H1 (cell line): ENCODE measurements around the gene TJP2. TPM values are rescaled to one million over a fixed set of nuclear protein-coding genes. Genes with fewer than 3 reads are reported as not detected.

ENCODE experiments used
- CTCF ChIA-PET: fragments of 300-600 bp; sonication (Branson Sonifier 250); formaldehyde crosslinking; loops from one replicate; lab custom pipeline; 2021; ENCODE audit not compliant: partially characterized antibody; lab: Charles Lee
- POLR2A ChIA-PET: fragments of 300-600 bp; sonication (Branson Sonifier 250); formaldehyde crosslinking; loops from one replicate; lab custom pipeline; 2021; ENCODE audit warnings: inconsistent platforms; ENCODE audit not compliant: partially characterized antibody; lab: Charles Lee
- DNase-seq, 2 experiments: peaks; one replicate each; pipeline versions ENCODE4 v3.0.0 to v3.0.0-alpha.2; 2010 to 2022; ENCODE audit warnings: low spot score in 2 of 2, low read depth in 1 of 2, mixed read lengths in 1 of 2
- FAIRE-seq: peaks from 2 replicates; lab custom pipeline; 2011; peaks lifted over from hg19 to GRCh38; lab: Jason Lieb, UNC
- H2AFZ ChIP-seq: 2 replicates; pipeline ENCODE4 v1.8.1; 2012; ENCODE audit warnings: low read length, inconsistent platforms
- H2AK5ac ChIP-seq: 2 replicates; pipeline ENCODE4 v1.6.1; 2013; ENCODE audit warnings: low read depth, low read length
- H2BK120ac ChIP-seq: replicated peaks from 2 replicates; pipeline ENCODE3; 2013; ENCODE audit warnings: low read depth, low read length, inconsistent platforms
- H2BK12ac ChIP-seq: 2 replicates; pipeline ENCODE4 v1.6.1; 2013; ENCODE audit warnings: low read depth, low read length
- H2BK15ac ChIP-seq: 2 replicates; pipeline ENCODE4 v1.6.1; 2013; ENCODE audit warnings: low read length
- H2BK20ac ChIP-seq: 2 replicates; pipeline ENCODE4 v1.6.1; 2013; ENCODE audit warnings: low read length
- H2BK5ac ChIP-seq: 2 replicates; pipeline ENCODE4 v1.6.1; 2013; ENCODE audit warnings: low read depth, low read length
- H3K14ac ChIP-seq: 2 replicates; pipeline ENCODE4 v1.6.1; 2013; ENCODE audit warnings: inconsistent platforms; ENCODE audit not compliant: insufficient read length
- H3K18ac ChIP-seq: 2 replicates; pipeline ENCODE4 v1.6.1; 2013; ENCODE audit warnings: low read length; ENCODE audit errors: extremely low read depth
- H3K23ac ChIP-seq: 2 replicates; pipeline ENCODE4 v1.6.1; 2013; ENCODE audit warnings: inconsistent platforms; ENCODE audit not compliant: insufficient read length
- H3K23me2 ChIP-seq: 2 replicates; pipeline ENCODE4 v1.6.1; 2013; ENCODE audit warnings: low read depth, low read length
- H3K27ac ChIP-seq: 2 replicates; pipeline ENCODE4 v1.6.1; 2011; ENCODE audit warnings: low read depth, low read length, inconsistent platforms
- H3K27me3 ChIP-seq, 4 experiments: replicated peaks in 1 of 4; 1 replicate in 1 of 4; 2 replicates in 3 of 4; pipeline versions ENCODE4 v1.6.1 to v1.8.1; 2011 to 2013; ENCODE audit warnings: low read length in 3 of 4, mild to moderate bottlenecking in 3 of 4, inconsistent platforms in 2 of 4, mixed read lengths in 2 of 4, moderate library complexity in 1 of 4; ENCODE audit not compliant: control insufficient read depth in 3 of 4, insufficient read depth in 3 of 4; ENCODE audit errors: extremely low read depth in 1 of 4
- H3K36me3 ChIP-seq, 4 experiments: 2 replicates each; pipeline versions ENCODE4 v1.6.1 to v1.8.1; 2011 to 2013; ENCODE audit warnings: mild to moderate bottlenecking in 4 of 4, low read length in 3 of 4, moderate library complexity in 2 of 4, control low read depth in 1 of 4, inconsistent platforms in 1 of 4; ENCODE audit not compliant: insufficient read depth in 4 of 4, control insufficient read depth in 2 of 4
- H3K4ac ChIP-seq: replicated peaks from 2 replicates; pipeline ENCODE3; 2013; ENCODE audit warnings: low read length, low read depth, mixed read lengths, inconsistent platforms; ENCODE audit not compliant: insufficient read length
- H3K4me1 ChIP-seq, 4 experiments: replicated peaks in 1 of 4; 1 replicate in 1 of 4; 2 replicates in 3 of 4; pipeline versions ENCODE4 v1.6.1 to v1.8.1; 2011 to 2013; ENCODE audit warnings: low read length in 3 of 4, inconsistent platforms in 2 of 4, mixed read lengths in 1 of 4; ENCODE audit not compliant: insufficient read depth in 4 of 4, control insufficient read depth in 3 of 4
- H3K4me2 ChIP-seq, 2 experiments: 2 replicates each; pipeline versions ENCODE4 v1.6.1 to v1.8.1; 2011 to 2013; ENCODE audit warnings: low read depth in 2 of 2, low read length in 2 of 2, control low read depth in 1 of 2, inconsistent platforms in 1 of 2, mild to moderate bottlenecking in 1 of 2; ENCODE audit not compliant: insufficient read depth in 1 of 2
- H3K4me3 ChIP-seq, 4 experiments: fragments of 200-600, 300-600 bp in 1 of 4; sonication (generic), shearing (Covaris generic), sonication (Bioruptor Twin) in 1 of 4; 2 replicates each; pipeline versions ENCODE4 v1.5.1 to v1.8.1; 2011 to 2016; ENCODE audit warnings: low read length in 4 of 4, low read depth in 3 of 4, control low read depth in 2 of 4, inconsistent platforms in 2 of 4, mild to moderate bottlenecking in 2 of 4, mixed read lengths in 1 of 4, moderate library complexity in 1 of 4; ENCODE audit not compliant: insufficient read depth in 2 of 4; ENCODE audit errors: extremely low read depth in 1 of 4
- H3K56ac ChIP-seq: replicated peaks from 2 replicates; pipeline ENCODE3; 2013; ENCODE audit warnings: low read depth, mild to moderate bottlenecking, mixed read lengths, low read length, inconsistent platforms; ENCODE audit not compliant: insufficient read length
- H3K79me1 ChIP-seq: 2 replicates; pipeline ENCODE4 v1.6.1; 2013; ENCODE audit warnings: low read depth, low read length, control low read depth
- H3K79me2 ChIP-seq, 2 experiments: 2 replicates each; pipeline versions ENCODE4 v1.6.1 to v1.8.1; 2012 to 2013; ENCODE audit warnings: low read length in 2 of 2, mild to moderate bottlenecking in 2 of 2, inconsistent platforms in 1 of 2; ENCODE audit not compliant: insufficient read depth in 2 of 2, control insufficient read depth in 1 of 2
- H3K9ac ChIP-seq, 4 experiments: replicated peaks in 1 of 4; 1 replicate in 1 of 4; 2 replicates in 3 of 4; pipeline versions ENCODE4 v1.6.1 to v1.8.1; 2011 to 2013; ENCODE audit warnings: low read depth in 3 of 4, low read length in 3 of 4, control low read depth in 2 of 4, mild to moderate bottlenecking in 2 of 4, moderate library complexity in 2 of 4, inconsistent platforms in 1 of 4; ENCODE audit errors: extremely low read depth in 1 of 4
- H3K9me3 ChIP-seq, 2 experiments: 2 replicates each; pipeline versions ENCODE4 v1.6.1 to v1.8.1; 2012 to 2013; ENCODE audit warnings: mild to moderate bottlenecking in 2 of 2, moderate library complexity in 2 of 2, control low read depth in 1 of 2, inconsistent platforms in 1 of 2, low read depth in 1 of 2, low read length in 1 of 2, mixed read lengths in 1 of 2; ENCODE audit not compliant: insufficient read depth in 2 of 2
- H4K20me1 ChIP-seq, 2 experiments: replicated peaks in 1 of 2; 2 replicates each; pipeline versions ENCODE3 to v1.8.1; 2011 to 2013; ENCODE audit warnings: inconsistent platforms in 2 of 2, low read length in 2 of 2, mild to moderate bottlenecking in 1 of 2; ENCODE audit not compliant: insufficient read depth in 2 of 2, control insufficient read depth in 1 of 2
- H4K5ac ChIP-seq: 2 replicates; pipeline ENCODE4 v1.6.1; 2013; ENCODE audit warnings: low read length, low read depth, mixed read lengths, inconsistent platforms; ENCODE audit not compliant: insufficient read length
- H4K8ac ChIP-seq: 2 replicates; pipeline ENCODE4 v1.8.0; 2013; ENCODE audit warnings: mild to moderate bottlenecking, moderate library complexity, low read length, inconsistent platforms; ENCODE audit not compliant: insufficient read depth; ENCODE audit errors: extremely low read depth
- H4K91ac ChIP-seq: replicated peaks from 2 replicates; pipeline ENCODE3; 2013; ENCODE audit warnings: low read length, mixed read lengths, inconsistent platforms; ENCODE audit not compliant: insufficient read length
- WGBS, 2 experiments: shearing (Covaris generic) in 1 of 2; methylation state at CpG; one replicate each; pipeline versions ENCODE4 v1.1.6 to v1.1.7; 2013 to 2015; ENCODE audit warnings: low lambda C conversion rate in 2 of 2, mixed read lengths in 2 of 2, inconsistent platforms in 1 of 2, low coverage in 1 of 2, missing lambda C conversion rate in 1 of 2; ENCODE audit not compliant: insufficient replicate concordance in 2 of 2, insufficient coverage in 1 of 2, insufficient read length in 1 of 2; ENCODE audit errors: extremely low coverage in 1 of 2, missing lambda C conversion rate in 1 of 2; 5-methylcytosine and 5-hydroxymethylcytosine counted together
- polyA plus RNA-seq, 7 experiments: library from polyadenylated mRNA; depleted of rRNA in 3 of 7; stranded (reverse) in 5 of 7; unstranded in 2 of 7; fragments of >200 nt in 5 of 7; fragments of 200-250 nt in 2 of 7; gene quantifications; 1 replicate in 5 of 7; 2 replicates in 1 of 7; 4 replicates in 1 of 7; pipeline versions ENCODE4 v1.2.1 to v1.2.3, GENCODE V29; 2011 to 2013; ENCODE audit warnings: missing spikeins in 2 of 7, mixed read lengths in 2 of 7
- total RNA-seq: library from RNA; stranded (reverse); fragmentation: NEBNext Ultra II Directional; extraction: Animal tissue kit (Norgen Biotek cat#: 25700); gene quantifications from 2 replicates; pipeline ENCODE4 v1.2.1, GENCODE V29; 2021

The TJP2 gene
- total and polyA plus RNA-seq, 2 of the 8 experiments (the other 6 are each of a cell fraction or from before 2014, with no cell fraction given), result 54.9 to 137 TPM

GRCh38 chr9:69179037-69179436, 5.0 kb downstream of the TJP2 start:
- Histone ChIP-seq H2BK12ac (no peak overlapping the region), H3K23ac (no peak overlapping the region), H2BK15ac (no peak overlapping the region), H3K9me3 (no peaks in the 10 kb centered on the region; a peak in 1 of 4 replicates), H3K27me3 (peaks cover 0 to 7% (median 3%) of the 10 kb centered on the region in 4 experiments; a peak in 3 of 7 replicates), H3K23me2 (peaks cover 6% of the 10 kb centered on the region; the same call in 1 of the 2 replicates), H3K9ac (no peak overlapping the region), H3K4me1 (peaks cover 6 to 15% (median 11%) of the 10 kb centered on the region in 4 experiments; a peak in 6 of 7 replicates), H3K18ac (no peak overlapping the region), H3K14ac (no peak overlapping the region), H4K91ac (no peak overlapping the region), H4K20me1 (peaks cover 10 to 19% of the 10 kb centered on the region in 2 experiments), H2BK5ac (no peak overlapping the region), H4K8ac (no peak overlapping the region), H2AFZ (no peak overlapping the region), H3K4ac (no peak overlapping the region), H3K27ac (no peak overlapping the region), H2AK5ac (no peak overlapping the region), H3K4me3 (no peak overlapping the region), H3K79me2 (peaks cover 0 to 88% of the 10 kb centered on the region in 2 experiments; a peak in 3 of 4 replicates), H2BK20ac (no peak overlapping the region), H3K4me2 (no peak overlapping the region), H3K79me1 (peaks cover 6% of the 10 kb centered on the region; the same call in 1 of the 2 replicates), H3K36me3 (peaks cover 0 to 5% (median 0%) of the 10 kb centered on the region in 4 experiments; a peak in 3 of 8 replicates), H3K56ac (no peak overlapping the region), H2BK120ac (no peak overlapping the region), H4K5ac (no peak overlapping the region)
- DNase-seq (no peak), FAIRE-seq (no peak)
- 93% methylated on average over 2 of the region's 2 CpGs; no CpG with 5 or more reads in 1 of the 2 experiments for WGBS, 2 experiments
- ChIA-PET POLR2A (interaction anchor here (1.3 kb wide), 1 partner anchor 57 kb away, joined by 4 read pairs; no protein-coding TSS in a partner anchor), CTCF (interaction anchor here (0.9 to 6.2 kb wide), 5 partner anchors 15 to 37 kb away, joined by 3 to 61 read pairs (median 6); no protein-coding TSS in a partner anchor)
